ENCODE results near the gene RFXAP.

DNA sequence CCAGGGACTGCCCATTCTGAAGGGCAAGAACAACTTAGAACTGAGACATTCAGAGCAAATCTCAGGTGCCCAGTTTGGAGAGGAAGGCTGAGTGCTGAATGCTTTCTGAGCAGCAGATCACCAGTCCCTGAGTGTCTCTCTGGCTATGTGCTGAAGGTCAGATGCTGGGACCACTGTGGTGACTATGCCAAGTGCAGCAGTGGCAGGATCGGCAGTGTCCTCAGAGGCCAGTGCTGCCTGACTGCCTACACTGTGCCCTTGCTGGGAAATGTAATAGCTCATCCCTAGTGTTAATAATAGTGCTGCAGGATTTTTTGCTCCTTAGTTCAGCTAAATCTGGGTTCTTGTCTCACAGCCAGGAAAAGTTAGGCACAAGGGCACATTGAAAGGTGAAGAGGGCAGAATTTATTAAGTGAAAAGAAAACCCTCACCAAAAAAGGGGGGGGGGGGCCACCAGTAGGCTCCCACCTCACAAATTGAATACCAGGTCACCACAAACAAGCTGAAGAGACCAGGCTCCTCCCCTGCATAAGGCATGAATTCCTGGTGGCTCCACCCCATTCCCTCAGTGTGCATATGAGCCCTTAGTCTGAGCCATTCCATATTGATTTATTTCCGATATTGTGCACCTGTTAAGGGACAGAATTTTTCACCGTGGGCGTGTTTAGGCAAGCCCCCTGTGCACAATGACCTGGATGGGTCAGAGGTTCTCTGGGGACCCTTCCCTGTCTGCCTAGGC, 18.5 kb downstream of the RFXAP start:
- TF ChIP-seq, protein P1, sequence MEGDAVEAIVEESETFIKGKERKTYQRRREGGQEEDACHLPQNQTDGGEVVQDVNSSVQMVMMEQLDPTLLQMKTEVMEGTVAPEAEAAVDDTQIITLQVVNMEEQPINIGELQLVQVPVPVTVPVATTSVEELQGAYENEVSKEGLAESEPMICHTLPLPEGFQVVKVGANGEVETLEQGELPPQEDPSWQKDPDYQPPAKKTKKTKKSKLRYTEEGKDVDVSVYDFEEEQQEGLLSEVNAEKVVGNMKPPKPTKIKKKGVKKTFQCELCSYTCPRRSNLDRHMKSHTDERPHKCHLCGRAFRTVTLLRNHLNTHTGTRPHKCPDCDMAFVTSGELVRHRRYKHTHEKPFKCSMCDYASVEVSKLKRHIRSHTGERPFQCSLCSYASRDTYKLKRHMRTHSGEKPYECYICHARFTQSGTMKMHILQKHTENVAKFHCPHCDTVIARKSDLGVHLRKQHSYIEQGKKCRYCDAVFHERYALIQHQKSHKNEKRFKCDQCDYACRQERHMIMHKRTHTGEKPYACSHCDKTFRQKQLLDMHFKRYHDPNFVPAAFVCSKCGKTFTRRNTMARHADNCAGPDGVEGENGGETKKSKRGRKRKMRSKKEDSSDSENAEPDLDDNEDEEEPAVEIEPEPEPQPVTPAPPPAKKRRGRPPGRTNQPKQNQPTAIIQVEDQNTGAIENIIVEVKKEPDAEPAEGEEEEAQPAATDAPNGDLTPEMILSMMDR (IDR thresholded peaks at IDR 0.05), result no peak
- TF ChIP-seq ESRRA (CRISPR knock-in tag; IDR thresholded peaks at IDR 0.05; ENCODE audit: borderline replicate concordance) (no peak), CREM (CRISPR knock-in tag; IDR thresholded peaks at IDR 0.05) (no peak), SP1 (CRISPR knock-in tag; conservative IDR thresholded peaks at IDR 0.05) (no peak)
- TF ChIP-seq, protein P2, sequence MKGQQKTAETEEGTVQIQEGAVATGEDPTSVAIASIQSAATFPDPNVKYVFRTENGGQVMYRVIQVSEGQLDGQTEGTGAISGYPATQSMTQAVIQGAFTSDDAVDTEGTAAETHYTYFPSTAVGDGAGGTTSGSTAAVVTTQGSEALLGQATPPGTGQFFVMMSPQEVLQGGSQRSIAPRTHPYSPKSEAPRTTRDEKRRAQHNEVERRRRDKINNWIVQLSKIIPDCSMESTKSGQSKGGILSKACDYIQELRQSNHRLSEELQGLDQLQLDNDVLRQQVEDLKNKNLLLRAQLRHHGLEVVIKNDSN (CRISPR knock-in tag; IDR thresholded peaks at IDR 0.05), result no peak
- TF ChIP-seq, protein P3, sequence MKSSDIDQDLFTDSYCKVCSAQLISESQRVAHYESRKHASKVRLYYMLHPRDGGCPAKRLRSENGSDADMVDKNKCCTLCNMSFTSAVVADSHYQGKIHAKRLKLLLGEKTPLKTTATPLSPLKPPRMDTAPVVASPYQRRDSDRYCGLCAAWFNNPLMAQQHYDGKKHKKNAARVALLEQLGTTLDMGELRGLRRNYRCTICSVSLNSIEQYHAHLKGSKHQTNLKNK (CRISPR knock-in tag; IDR thresholded peaks at IDR 0.05), result no peak
